GM21381 (cell line): ENCODE results near the gene HLA-DRB1.
"Not testable (repeated sequence)": the region's sequence is repeated elsewhere in the genome, so short reads cannot be mapped to it uniquely, and the experiment has no call there.

Experiments
- ATAC-seq: cut with Tn5 transposase; IDR thresholded peaks from one replicate; pipeline ENCODE4 v1.9.1; 2021; ENCODE audit warnings: mild to moderate bottlenecking, moderate library complexity; ENCODE audit not compliant: unreplicated experiment

HLA-DRB1 gene

DNA sequence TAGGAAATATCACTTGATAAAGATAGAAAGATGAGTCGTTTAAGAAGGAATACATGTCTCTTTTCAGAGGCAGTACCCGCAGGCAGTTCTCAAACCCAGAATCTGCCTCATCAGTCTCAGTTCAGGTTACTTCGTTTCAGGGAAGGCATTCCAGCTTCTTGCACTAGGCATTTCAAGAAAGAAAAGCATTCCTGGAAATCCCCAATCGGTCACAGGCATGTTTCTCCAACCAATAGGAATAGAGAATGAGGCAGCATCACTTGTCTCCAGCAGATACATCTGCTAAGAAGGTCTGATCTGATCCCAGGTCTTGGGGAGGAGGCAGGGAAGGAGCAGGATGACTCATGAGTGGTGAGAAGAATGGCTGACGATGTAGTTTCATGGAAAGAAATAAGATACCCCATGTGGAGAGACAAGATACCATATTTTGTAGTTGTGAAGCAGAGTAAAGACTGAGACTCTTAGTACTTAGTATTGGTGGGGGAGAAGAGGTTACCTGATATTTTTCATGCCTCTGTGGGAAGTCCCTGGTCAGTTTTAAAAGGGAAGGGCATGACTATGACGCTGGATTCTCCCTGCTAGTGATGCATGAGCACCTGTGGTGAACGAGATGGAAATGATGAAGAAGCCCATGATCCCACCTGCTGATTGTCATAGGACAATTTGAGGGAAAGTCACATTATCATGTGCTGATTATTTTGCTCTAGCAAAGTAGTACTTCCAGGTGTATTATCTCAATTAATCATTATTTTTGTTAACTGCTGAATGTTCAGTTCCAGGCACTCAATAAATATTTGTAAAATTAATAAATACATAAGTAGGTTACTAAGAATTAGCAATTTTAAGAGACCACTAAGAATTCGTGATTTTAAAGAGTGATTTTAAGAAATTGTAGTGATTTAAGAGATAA, 20.3 kb upstream of the HLA-DRB1 start:
- ATAC-seq = peak; percentile 89

DNA sequence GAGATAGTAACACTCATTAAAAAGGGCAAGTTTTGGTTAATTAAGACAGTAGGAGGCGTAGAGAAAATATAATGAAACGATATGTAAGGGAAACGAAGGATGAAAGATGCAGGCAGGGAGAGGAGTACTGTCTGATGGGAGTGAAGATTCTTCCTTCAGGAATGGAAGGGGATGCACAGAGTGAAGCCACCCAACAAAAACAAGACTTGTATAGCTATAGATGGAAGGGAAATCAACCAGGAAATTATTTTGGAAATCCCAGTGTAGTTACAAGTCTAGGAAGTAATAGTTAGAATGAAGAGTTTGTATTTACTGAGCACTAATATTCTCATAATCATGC, 19.7 kb upstream of the HLA-DRB1 start:
- ATAC-seq = no peak

DNA sequence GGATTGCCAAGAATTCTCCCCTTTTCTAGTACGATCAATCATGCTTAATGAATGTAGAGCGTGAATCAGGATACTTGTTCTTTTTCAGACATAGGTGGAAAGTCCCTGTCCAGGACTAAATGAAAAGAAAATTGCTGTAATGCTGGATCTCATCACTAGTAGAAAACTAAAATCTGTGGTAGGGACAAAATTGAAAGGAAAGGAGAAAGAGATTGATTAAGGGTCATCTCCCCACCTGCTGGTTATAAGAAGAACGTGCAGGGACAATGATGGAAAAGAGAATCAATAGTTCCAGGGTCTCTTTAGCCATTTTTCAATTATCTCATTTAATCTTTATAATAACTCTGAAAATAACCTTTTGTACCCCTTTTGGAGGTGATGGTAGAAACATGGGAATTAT, 18.7 kb upstream of the HLA-DRB1 start:
- no peak for ATAC-seq

DNA sequence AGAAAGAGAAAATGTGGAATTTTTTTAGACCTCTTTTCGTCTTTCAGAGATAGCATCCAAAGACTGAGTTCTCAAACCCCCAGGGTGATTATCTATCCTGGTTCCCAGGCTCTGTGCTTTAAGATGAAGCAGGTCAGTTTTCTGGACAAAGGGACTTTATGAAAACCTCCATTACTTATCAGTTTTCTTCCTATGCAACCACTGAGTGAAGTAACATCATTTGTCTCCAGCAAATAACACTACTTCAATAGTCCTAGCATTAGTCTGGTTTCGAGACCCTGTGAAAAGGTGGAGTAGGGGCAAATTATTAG, 18.3 kb upstream of the HLA-DRB1 start:
- no peak for ATAC-seq

DNA sequence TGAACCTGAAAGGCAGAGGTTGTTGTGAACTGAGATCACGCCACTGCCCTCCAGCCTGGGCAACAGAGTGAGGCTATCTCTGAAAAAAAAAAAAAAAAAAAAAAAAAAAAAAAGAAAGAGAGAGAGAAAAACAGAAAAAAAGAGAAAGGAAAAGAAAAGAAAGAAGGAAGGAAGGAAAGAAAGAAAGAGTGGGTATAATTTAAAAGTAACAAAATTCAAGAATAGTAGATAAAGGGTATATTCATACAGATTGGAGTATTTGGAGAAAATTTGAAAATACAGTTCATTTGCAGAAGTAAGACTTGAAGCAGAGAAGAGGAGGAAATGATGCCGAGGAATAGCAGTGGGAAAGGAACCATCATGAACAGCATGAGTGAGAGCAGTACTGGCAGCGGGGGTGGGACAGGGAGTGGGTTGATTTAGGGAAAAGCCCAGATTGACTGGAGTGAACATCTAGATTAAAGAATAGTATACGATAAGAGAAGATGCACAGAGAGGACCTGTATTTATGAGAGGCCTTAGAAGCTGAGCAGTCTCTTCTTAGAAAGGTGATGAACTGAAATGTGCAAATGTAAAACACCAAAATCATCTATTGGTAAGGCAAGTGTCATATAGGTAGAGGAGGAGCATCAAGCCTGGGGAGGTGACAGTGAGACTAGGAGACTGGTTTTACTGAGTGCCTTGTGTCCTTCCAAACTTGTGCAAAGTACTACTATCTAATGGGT, 17.8 kb upstream of the HLA-DRB1 start:
- no peak for ATAC-seq

DNA sequence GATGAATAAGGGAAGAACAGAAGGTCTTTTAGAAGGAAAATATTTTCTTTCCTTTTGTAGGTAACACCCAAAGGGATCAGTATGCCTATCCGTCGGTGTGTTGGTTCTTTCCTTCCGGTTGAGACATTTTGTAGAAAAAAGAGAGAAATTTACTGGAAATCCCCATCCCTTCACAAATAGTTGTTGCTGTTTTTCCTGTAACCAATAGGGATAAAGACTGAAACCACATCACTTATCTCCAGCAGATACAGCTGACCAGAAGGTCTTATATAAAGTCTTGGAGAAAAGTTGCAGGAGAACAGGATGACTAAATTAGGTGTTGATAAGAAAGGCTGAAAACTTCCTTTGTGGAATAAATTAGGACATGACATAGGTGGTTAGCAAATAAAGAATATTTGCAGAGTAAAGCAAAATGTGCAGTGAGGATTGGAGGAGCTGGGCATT, 14.8 kb upstream of the HLA-DRB1 start:
- no peak for ATAC-seq

DNA sequence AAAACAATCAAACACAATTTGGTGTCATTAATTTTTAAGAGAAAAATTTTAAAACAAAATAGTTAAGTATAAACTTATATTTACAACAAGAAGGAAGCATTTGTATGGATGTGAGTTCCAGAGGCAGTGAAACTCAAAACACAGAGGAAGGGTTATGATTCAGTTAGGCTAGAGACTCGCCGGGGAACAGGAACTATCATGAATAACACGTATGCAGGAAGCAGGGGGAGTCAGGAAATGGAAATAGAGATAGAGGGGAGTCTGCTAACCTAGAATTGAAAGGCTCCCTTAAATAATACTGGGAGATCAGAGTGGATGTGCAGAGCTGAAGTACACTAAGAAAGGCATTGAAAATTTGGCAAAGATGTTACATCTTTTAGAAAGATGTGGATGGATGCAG, 14.2 kb upstream of the HLA-DRB1 start:
- ATAC-seq = no peak

DNA sequence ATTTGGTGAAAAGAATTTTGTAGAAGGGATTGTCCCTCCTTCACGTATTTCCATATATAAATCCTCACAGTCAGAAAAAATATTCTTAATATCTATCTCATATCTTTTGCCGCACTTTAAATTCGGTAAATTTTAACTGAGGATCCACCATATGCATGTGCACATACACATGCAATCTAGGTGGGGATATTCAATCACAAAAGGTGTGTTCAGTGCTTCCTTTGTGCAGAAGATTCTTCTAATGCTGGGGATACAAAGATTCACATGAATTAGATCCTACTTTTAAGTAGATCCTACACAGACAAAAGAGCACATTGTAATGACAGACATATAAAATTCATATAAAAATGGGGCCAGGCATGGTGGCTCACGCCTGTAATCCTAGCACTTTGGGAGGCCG, 13.6 kb upstream of the HLA-DRB1 start:
- ATAC-seq = no peak

DNA sequence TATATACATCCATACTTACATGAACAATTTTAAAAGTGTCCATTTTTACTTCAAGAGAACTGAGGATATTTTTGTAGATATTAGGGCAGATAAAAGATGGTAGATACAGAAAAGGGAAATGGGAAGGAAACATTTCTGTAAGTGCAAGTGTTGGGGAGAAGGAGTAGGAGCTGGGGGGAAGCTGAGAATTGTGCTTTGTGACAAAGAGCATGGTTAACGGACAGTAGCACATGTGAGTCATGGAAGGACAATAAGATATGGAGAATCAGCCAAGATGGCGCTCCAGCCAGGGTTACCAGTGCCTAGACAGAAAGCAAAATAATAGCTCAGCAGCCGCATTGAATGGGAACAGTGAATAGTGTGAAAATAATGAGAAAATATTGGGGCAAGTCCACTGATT, 12.7 kb upstream of the HLA-DRB1 start:
- no peak for ATAC-seq

DNA sequence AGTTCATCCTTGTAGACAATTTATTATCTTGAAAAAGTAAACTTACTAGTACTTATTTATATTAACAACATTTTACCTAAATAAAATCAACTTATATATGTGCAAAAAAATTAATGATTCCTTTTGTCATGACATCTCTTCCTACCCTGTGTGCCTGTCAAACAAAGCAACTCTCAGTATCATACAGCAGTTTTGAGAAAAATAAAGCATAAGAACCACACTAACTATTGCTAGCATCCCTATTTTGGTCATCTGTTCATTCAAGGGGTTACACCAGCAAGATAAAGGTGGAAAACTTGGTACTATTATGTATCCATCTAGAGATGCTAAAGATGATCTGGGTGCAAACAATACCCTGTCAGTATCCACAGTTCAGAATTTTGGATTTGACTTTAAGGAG, 7.4 kb upstream of the HLA-DRB1 start:
- ATAC-seq = no peak

DNA sequence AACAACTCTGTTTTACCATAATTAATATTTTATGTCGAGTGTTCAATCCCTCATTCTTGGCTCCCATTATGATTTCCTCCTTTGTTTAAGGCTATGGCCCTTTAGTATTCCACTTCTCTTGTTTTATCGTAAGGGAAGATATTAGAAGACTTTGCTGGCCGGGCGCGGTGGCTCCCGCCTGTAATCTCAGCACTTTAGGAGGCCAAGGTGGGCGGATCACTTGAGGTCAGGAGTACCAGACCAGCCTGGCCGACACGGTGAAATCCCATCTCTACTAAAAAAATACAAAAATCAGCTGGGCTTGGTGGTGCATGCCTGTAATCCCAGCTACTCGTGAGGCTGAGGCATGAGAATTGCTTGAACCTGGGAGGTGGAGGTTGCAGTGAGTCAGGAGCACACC, 1.1 kb upstream of the HLA-DRB1 start:
- not testable (repeated sequence) for ATAC-seq

DNA sequence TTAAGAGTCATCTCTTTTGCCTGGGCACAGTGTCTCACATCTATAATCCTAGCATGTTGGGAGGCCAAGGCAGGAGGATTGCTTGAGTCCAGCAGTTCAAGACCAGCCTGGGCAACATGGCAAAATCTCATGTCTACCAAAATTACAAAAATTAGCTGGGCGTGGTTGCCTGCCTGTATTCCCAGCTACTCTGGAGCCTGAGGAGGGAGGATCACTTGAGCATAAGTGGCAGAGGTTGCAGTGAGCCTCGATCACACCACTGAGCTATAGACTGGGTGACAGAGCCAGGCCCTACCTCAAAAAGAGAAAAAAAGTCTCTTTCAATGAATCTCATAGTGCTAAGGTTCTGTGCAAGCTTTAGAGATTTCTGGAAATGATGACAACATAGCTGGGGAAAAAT, 1.5 kb downstream of the HLA-DRB1 start:
- ATAC-seq = no peak

DNA sequence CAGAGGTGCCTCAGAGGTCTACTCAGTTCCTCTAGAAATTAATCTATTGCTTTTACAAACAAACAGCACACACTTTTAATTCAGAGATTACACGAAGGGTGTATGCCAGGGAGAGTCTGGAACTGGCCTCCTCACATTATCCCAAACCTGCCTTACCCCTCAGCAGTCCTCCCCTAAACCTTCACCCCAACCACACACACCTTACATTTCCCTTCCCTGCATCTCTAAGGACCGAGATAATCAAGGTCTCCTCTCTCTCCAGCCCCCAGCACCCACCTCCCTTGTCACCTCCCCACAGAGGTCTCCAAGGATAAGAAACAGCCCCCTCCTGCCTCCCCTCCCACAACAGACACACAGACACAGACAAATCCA, 6.1 kb downstream of the HLA-DRB1 start:
- no peak for ATAC-seq

DNA sequence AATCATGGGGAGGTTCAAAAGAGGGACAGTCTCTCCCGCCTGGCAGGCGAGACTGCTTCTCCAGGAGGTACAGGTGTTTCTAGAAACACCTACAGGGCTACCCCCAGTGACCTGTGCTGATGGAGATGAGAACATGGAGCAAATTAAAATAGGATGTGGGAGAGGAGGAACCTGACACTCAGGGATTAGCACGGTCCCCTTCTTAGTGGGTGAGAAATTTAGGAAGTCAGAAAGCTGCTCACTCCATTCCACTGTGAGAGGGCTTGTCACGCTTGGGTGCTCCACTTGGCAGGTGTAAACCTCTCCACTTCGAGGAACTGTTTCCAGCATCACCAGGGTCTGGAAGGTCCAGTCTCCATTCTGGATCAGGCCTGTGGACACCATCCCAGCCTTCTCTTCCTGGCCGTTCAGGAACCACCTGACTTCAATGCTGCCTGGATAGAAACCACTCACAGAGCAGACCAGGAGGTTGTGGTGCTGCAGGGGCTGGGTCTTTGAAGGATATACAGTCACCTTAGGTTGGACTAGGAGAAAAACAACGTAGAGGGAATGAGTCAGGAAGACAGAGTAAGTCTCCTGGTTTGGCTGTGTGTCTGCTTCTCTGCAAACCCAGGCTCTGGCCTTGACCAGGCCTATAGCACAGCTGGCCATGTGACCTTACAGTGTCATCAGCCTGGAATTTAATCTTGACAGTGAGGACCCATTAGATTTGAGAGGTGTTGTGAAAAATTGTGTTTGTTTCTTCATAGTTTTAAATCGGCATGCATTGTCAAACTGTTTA, 8.1 kb downstream of the HLA-DRB1 start:
- no peak for ATAC-seq

DNA sequence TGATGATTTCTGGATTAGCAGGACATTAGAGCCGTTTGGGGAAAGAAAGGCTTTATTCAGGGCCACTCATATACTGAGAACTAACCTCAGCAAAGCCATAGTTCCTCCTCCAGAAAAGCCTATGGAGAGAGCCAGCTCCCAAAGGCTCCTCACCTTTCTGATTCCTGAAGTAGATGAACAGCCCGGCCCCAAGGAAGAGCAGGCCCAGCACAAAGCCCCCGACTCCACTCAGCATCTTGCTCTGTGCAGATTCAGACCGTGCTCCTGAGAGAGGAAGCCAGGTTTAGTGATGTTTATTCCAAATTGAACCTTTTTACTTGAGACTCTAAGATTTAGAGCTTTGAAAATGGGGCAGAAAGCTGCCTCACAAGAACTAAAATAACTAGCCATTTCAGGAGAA, 9.1 kb downstream of the HLA-DRB1 start:
- ATAC-seq = no peak

DNA sequence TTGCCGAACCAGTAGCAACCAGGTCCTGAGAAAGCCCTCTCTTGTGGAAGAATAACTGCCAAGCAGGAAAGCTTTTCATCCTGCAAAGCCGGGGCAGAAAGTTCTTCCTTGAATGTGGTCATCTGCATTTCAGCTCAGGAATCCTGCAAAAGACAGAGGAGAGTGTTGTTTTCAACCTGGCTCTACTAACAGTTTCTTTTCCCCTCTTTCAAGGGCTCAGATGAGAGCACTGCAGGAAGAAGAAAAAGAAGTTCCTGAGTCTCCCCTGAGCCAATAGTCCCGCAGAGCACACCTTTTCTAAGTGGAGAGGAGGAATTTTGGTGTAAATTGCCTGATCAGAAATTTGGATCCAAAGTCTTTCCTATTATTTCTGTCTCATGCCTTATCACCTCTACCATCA, 10.7 kb downstream of the HLA-DRB1 start:
- no peak for ATAC-seq

DNA sequence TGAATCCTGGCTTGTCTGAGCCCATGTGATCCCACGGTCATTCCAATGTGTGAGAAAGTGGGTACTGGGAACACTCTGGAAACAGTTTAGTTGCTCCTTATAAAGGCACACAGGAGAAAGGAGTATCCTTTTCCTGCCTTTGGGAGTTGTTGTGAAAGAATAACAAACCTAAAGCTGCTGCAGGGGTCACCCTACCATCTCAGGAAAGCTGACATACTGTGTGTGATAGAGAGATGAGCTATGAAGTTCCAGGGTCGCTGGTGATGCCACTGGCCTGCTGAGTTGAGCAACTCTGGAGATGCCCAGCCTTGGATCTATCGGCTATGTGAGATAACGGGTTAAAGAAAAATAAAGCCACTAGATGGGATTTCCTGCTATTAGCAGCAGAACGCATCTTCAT, 12.2 kb downstream of the HLA-DRB1 start:
- not testable (repeated sequence) for ATAC-seq

DNA sequence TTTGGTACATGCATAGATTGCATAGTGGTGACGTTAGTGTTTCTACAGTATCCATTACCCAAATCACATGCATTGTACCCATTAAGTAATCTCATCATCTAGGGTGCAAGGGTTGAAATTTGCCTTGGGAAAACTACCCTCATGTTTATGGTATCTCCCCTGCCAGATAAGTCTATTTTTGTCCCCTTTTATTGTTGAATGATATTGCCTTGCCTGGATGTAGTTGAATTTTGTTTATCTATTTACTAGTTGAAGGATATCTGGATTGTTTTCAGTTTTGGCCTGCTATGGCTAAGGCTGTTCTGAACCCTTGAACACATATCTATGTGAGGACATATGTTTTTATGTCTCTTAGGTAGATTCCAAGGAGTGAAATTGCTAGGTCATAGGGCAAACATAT, 13.4 kb downstream of the HLA-DRB1 start:
- ATAC-seq = no peak

DNA sequence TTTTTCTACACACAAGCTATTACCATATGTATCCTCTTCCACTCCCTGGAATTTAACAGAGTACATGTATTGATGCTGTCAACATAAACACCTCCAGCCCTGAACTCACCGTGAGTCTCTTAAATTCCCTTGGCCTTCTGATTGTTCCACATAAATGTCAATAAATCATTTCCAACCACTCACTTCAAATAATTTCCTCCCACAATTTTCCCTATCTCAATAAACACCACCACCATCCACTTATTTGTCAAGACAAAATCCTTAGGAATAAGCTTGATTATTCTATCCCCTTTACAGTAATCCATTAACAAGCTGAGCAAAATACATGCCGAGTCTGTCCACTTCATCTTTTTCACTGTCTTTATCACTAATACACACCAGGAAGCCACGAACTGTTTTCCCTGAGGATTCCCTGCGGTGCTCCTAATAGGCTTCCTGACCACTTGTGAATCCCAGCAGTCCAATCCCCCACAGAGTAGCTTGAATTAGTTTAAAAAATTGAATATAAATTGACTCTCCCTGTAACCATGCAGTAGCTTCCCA, 19.2 kb downstream of the HLA-DRB1 start:
- no peak for ATAC-seq

DNA sequence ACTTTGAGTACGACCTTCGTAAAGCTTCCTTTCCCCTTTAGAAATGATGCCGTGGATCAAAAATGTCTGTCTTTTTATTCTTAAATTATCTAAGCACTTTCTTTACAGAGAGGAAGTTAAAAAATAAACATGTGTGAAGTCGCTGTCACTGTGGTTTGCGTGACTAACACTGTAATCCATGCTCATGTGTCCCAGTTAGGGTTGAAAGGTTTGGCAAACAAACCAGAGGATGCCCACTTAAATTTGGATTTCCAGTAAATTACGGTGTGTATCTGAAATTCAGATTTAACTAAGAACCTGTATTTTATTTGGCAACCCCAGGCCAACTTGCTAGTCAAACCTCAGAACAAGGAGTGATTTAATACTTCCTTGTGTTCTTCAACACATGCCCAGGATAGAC, 21.1 kb downstream of the HLA-DRB1 start:
- ATAC-seq = no peak

DNA sequence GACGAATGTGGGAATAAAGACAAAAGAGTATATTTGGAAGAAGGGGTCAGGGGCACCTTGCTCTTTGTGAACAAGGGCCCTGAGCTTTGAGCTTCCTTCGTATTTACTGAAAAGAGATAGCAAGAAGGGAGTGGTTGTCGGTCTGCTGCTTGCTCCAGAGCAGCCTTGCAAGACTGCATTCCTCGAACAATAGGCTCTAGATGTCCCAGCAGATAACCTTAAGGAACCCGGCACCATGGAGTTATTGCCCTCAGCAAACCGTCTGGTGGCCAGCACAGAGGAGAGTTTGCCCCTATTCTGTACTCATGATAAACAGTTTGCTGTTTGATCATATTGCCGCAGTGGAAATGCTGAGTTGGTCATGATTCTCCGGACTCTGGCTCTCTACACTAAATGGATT, 22.7 kb downstream of the HLA-DRB1 start:
- no peak for ATAC-seq

DNA sequence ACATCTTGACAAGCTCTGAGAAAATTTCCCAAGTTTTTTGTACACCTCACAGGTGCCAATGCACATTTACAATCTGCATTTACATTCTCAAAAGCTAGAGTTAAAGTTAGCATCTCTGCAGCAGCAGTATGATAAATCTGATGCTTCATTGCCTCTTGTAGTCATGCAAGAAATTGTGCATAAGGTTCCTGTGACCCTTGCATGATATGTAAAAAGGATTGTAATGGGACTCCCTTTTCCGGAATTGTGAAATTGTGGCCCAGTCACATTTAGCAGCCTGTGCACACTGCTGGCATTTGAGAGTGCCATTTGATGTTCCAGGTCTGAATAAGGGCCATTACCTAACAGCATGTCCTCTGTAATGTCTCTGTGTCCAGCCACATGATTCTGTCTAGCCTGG, 24.1 kb downstream of the HLA-DRB1 start:
- no peak for ATAC-seq
